Renal pelvis (tissue), 12 donors: ENCODE results near the gene DNAJB11. TPM values are rescaled to one million over a fixed set of nuclear protein-coding genes. Genes with fewer than 3 reads are reported as not detected.
A peak's percentile ranks its signal among the peaks of the same experiment; 100 is the strongest.
"Not testable (repeated sequence)": the region's sequence is repeated elsewhere in the genome, so short reads cannot be mapped to it uniquely, and the experiment has no call there.

Experiments
- DNase-seq: peaks from one replicate; pipeline ENCODE4 v3.0.0-alpha.2; 2013
- long read RNA-seq, 16 experiments: transcript quantifications; one replicate each; lab custom pipeline, GENCODE V29; 2026
- polyA plus RNA-seq, 3 donors: library from polyadenylated mRNA; unstranded; fragments of 120-200 nt; gene quantifications; one replicate each; pipeline ENCODE4 v1.2.1, GENCODE V29; 2013; ENCODE audit not compliant: insufficient read length in 3 of 3

DNAJB11 gene
- 10 to 100 TPM; 67.9 to 73.9 (median 68.7) TPM for polyA plus RNA-seq
- long read RNA-seq, donor 1, full-length matches to known transcripts = 33 of 38 reads
- long read RNA-seq, donor 1, partial matches to known transcripts = 5 of 38 reads
- long read RNA-seq, donor 1, other reads (novel, unspliced or antisense) = 0 of 38 reads
- long read RNA-seq, donor 2, full-length matches to known transcripts = 43 of 48 reads
- long read RNA-seq, donor 2, partial matches to known transcripts = 5 of 48 reads
- long read RNA-seq, donor 2, other reads (novel, unspliced or antisense) = 0 of 48 reads
- long read RNA-seq, donor 3, full-length matches to known transcripts = 30 of 30 reads
- long read RNA-seq, donor 3, partial matches to known transcripts = 0 of 30 reads
- long read RNA-seq, donor 3, other reads (novel, unspliced or antisense) = 0 of 30 reads
- long read RNA-seq, donor 4, full-length matches to known transcripts = 36 of 63 reads
- long read RNA-seq, donor 4, partial matches to known transcripts = 27 of 63 reads
- long read RNA-seq, donor 4, other reads (novel, unspliced or antisense) = 0 of 63 reads
- long read RNA-seq, donor 5, transcript DNAJB11-201 (10 exons, 1,688 nt) = major isoform, 20 of 20 reads
- long read RNA-seq, donor 5, partial matches to known transcripts = 0 of 20 reads
- long read RNA-seq, donor 5, other reads (novel, unspliced or antisense) = 0 of 20 reads
- long read RNA-seq, donor 6, transcript DNAJB11-201 (10 exons, 1,688 nt) = major isoform, 18 of 19 reads
- long read RNA-seq, donor 6, partial matches to known transcripts = 0 of 19 reads
- long read RNA-seq, donor 6, other reads (novel, unspliced or antisense) = 0 of 19 reads
- long read RNA-seq, donor 7, full-length matches to known transcripts = 21 of 32 reads
- long read RNA-seq, donor 7, partial matches to known transcripts = 11 of 32 reads
- long read RNA-seq, donor 7, other reads (novel, unspliced or antisense) = 0 of 32 reads
- long read RNA-seq, donor 8, transcript DNAJB11-201 (10 exons, 1,688 nt) = major isoform, 14 of 16 reads
- long read RNA-seq, donor 8, partial matches to known transcripts = 0 of 16 reads
- long read RNA-seq, donor 8, other reads (novel, unspliced or antisense) = 0 of 16 reads
- long read RNA-seq, donor 9, full-length matches to known transcripts = 37 of 48 reads
- long read RNA-seq, donor 9, partial matches to known transcripts = 11 of 48 reads
- long read RNA-seq, donor 9, other reads (novel, unspliced or antisense) = 0 of 48 reads
- long read RNA-seq, donor 10, full-length matches to known transcripts = 23 of 28 reads
- long read RNA-seq, donor 10, partial matches to known transcripts = 5 of 28 reads
- long read RNA-seq, donor 10, other reads (novel, unspliced or antisense) = 0 of 28 reads
- long read RNA-seq, donor 11, full-length matches to known transcripts = 29 of 29 reads
- long read RNA-seq, donor 11, partial matches to known transcripts = 0 of 29 reads
- long read RNA-seq, donor 11, other reads (novel, unspliced or antisense) = 0 of 29 reads
- long read RNA-seq, donor 12, full-length matches to known transcripts = 58 of 71 reads
- long read RNA-seq, donor 12, partial matches to known transcripts = 13 of 71 reads
- long read RNA-seq, donor 12, other reads (novel, unspliced or antisense) = 0 of 71 reads
- long read RNA-seq, donor 13, full-length matches to known transcripts = 12 of 12 reads
- long read RNA-seq, donor 13, partial matches to known transcripts = 0 of 12 reads
- long read RNA-seq, donor 13, other reads (novel, unspliced or antisense) = 0 of 12 reads
- long read RNA-seq, donor 14 = 0 reads
- long read RNA-seq, donor 15, full-length matches to known transcripts = 44 of 50 reads
- long read RNA-seq, donor 15, partial matches to known transcripts = 6 of 50 reads
- long read RNA-seq, donor 15, other reads (novel, unspliced or antisense) = 0 of 50 reads
- long read RNA-seq, donor 16, full-length matches to known transcripts = 38 of 59 reads
- long read RNA-seq, donor 16, partial matches to known transcripts = 21 of 59 reads
- long read RNA-seq, donor 16, other reads (novel, unspliced or antisense) = 0 of 59 reads

- DNase-seq = peak; percentile 100
Observed at GRCh38 chr3:186570096-186570940, at the start of gene DNAJB11. Gene DNAJB11, plus strand, starts transcription at chr3:186570720. Its CDS starts 178 bp downstream, at chr3:186570898.

DNA sequence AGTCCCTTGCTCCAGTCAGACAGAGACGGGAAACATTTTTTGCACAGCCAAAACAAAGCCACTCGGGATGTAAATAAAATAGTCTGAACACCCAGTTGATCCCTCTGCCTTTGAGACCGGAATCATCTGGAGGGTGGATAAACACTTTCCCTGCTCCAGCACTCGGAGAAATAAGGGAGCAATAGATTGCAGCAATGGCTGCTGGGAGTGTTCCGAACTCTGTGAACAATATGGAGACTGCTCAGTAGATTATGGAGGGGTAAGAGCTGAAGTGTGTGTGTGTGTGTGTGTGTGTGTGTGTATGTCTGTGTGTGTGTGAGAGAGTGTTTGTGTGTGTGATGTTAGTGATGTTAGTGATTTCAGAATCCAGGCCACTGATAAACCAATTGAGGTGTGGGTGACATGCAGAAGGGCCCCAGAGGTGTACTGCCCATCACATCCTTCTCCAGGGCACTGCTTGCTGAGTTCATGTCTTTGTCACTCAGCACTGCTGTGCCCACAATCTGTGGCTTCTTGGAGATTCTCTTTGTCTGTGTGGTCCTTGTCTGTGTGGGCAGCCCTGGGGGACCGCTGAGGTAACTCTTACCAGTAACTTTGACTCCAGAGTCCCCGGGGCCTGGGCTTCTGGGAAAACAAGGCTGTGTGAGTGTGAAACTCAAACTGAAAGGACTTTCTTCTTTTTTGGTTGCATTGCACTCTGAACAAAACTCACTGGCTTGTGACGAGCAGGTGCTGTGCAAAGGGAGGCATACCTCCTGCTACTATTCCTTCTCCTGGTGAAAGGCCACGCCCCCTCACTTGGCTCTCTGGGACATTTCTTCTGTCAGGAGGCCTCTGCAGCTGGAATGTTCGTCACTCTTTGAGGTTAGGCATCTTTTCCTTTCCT, 49.3 kb upstream of the DNAJB11 start:
- no peak for DNase-seq

DNA sequence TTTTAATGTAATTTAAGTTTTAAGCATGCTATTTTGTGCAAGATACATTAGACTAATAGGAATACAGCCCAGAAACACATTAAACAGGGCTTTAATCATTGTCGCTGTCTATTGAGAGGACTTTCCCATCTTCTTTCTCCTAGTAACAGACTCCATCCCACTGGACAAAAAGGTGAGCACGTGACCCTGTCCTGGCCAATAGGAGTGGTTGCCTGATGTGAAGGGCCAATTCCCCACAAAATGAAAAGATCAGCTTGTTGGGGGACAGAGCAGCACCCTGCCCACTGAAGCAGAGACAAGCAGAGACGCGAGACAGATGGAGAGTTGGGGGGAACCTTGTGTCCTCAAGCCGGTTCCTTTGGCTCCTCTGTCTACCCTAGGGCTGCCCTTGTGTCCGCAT, 47.5 kb upstream of the DNAJB11 start:
- no peak for DNase-seq

DNA sequence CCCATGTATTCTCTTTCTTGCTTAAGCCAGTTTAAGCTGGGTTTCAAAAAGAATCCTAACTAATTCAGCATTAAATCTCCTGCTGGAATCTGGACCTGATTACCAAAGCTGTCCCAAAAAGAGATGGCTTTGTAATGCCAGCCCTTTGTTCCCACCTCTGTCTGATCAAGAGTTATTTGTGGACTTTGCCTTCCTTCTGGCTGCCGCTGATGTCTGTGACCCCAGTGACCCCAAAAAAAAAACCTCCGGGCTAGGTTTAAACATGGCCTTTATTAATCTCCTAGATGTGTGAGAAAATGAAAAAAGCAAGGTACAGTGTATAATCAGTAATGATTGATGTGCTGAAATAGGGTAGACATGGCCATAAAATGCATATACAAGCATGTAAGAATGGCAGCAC, 47.1 kb upstream of the DNAJB11 start:
- DNase-seq = no peak

GRCh38 chr3:186524616-186525015, 45.9 kb upstream of the DNAJB11 start:
- DNase-seq = no peak

DNA sequence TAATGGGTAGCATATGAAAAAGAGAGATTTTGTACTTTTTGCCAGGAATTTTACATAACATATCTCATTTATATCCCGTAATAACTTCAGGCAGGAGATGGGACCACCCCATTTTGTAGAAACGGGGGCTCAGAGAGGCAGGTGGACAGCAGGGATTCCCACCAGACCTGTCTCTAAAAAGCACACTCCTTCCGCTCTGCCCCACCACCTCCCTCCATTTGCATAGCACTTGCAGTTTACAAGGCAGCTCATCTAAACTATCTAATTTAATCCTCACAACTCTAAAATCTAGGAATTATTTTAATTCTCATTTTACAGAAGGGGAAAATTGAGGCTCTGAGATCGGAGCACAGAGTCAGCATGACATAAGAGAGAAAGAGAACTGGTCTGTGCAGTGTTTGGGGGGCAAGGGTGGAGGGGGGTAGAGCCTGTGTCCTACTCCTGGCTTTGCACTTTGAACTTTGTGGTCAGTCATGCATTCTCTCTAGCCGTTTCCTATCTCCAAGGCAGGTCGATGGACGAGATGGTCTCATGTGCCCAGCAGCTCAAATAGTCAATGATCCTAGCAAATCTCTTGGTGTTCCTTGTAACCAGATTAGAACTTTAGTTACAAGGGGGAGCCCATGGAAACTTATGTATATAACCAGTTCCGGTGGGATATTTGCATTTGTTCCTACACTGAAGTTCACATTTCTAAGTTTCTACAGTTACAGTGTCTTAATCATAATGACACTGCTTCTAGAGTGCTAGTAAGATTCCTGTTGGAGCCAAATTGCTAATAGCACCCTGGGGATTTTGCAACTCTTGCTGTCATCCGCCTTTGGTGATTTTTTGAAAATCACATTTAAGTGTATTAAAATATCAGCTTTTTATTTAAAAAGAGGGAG, 44.9 kb upstream of the DNAJB11 start:
- no peak for DNase-seq

DNA sequence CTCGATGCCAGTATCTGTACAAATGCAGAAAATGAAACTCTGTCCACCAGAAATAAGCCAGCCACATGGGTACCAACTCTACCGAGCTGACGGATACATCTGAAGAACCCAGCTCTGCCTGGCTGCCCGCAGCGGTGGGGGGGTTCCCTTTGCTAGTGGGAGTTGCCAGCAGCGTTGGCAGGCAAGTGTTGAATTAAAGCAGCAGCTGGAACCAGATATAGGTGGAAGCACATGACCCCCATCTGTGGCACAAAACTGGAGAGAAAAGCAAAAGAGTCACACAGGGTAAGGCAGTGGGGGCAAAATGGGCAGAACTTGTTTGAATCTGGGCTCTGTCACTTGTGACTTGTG, 44.3 kb upstream of the DNAJB11 start:
- peak; percentile 65 for DNase-seq

- no peak for DNase-seq
Observed at GRCh38 chr3:186529201-186529999, 41.1 kb upstream of the DNAJB11 start.

GRCh38 chr3:186530415-186530814, 40.1 kb upstream of the DNAJB11 start:
- no peak for DNase-seq

DNA sequence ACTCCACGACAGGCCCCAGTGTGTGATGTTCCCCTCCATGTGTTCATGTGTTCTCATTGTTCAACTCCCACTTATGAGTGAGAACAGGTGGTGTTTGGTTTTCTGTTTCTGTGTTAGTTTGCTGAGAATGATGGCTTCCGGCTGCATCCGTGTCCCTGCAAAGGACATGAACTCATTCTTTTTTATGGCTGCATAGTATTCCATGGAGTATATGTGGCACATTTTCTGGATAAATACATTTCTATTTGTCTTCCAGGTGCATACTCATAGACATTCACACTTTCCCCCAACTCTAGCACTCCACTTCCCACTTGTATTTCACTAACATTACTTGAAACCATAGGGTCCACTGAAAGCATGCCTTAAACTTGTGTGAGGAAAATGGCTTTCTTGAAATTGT, 38.8 kb upstream of the DNAJB11 start:
- DNase-seq = not testable (repeated sequence)

DNA sequence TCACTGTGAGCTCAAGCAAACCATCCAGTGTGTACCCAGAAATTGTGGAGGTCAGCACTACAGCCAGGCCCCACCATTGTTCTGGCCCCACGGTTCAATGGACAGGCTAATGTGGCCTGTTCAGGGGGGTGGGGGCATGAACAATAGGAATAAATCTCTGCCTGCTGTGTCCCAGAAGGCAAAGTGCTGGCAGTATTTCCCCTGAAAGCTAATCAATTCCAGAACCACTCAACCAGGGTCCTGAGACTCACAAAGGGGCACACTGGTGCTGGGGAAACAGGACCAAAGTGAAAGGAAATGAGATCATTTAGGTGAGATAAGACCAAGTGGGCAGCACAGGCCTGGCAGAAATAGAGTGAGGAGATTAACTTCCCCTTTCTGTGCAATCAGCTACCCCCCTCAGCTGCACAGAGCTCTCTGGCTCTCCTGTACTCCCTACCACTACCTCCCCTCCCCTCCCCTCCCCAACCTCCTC, 37.9 kb upstream of the DNAJB11 start:
- no peak for DNase-seq

DNA sequence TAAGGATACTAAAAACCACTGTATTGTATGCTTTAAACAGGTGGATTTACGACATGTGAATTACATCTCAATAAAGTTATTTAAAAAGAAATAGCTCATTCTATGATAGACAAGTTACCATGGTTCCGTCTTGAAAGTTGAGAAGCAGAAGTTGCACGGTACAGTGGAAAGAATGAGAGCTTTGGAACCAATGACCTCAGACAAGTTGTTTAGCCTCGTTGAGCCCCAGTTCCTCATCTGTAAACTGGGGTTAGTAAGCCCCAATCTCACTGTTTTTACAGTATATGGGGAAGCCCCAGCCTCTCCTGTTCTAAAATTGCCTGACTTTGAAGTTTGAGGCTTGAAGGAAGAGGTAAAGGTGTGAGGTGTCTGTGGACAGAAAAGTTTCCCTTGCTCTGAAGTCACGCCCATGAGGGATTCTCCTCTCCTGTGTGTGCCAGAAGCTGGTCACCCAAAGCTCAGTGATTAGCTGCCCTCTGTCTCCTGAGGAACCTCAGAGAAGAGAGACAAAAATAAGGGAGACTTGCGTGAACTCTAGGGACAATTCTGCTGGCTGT, 36.3 kb upstream of the DNAJB11 start:
- no peak for DNase-seq

DNA sequence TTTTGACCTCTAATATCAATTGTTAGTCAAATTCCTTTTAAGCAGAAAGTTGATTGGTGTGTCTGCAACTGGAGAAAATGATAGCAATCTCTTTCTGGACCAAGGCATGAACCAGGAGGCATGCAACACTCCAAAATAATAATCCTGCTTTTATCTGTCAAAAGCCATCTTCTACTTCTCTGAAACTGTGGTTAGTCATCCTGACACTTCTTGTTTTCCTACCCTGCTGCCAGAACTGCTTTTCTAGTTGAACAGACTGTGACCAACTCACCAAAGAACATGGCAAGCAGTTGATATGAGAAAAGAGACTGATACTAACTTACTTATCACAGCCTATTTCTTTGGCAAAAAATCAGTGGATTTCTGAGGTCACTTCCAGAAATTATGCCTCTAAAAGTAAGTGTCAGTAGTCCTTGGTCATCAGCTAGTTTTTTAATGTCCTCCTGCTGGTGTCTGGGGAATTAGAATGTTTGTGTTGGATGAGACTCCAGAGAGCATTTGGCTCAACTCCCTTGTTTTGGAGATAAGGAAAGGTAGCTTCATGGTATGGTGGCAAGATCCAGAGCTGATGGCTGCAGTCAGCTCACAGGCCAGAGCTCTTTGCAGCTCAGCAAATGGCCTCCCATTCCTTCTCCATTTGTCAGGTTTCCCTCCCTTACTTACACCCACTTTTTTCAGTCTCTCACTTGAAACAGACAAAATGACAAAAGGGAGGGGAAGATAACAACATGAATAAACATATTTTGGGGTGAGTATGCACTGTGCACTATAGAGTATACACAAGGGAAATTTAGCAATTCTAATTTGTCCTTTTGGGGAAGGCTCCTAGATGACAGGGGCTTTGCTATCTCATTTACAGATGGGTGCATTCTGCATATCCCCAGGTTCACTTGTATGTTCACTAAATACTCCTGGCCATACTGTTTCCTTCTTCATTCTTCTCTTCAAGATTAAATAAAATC, 33.4 kb upstream of the DNAJB11 start:
- no peak for DNase-seq

GRCh38 chr3:186538779-186539178, 31.7 kb upstream of the DNAJB11 start:
- DNase-seq = no peak
